MG63 (cell line): ENCODE measurements around the gene MATN4. TPM values are rescaled to one million over a fixed set of nuclear protein-coding genes. Genes with fewer than 3 reads are reported as not detected.

Experiments
- DNase-seq: peaks from one replicate; pipeline ENCODE4 v3.0.0-alpha.2; 2020
- H3K27me3 ChIP-seq: fragments of 250-450 bp; sonication (Bioruptor Pico); 2 replicates; pipeline ENCODE4 v1.5.1; 2020; ENCODE audit warnings: mild to moderate bottlenecking, moderate library complexity
- H3K36me3 ChIP-seq: fragments of 250-450 bp; sonication (Bioruptor Pico); 2 replicates; pipeline ENCODE4 v1.5.1; 2020; ENCODE audit warnings: mild to moderate bottlenecking, moderate library complexity
- H3K4me3 ChIP-seq: fragments of 250-450 bp; sonication (Bioruptor Pico); 2 replicates; pipeline ENCODE4 v1.5.1; 2020; ENCODE audit warnings: mild to moderate bottlenecking, moderate library complexity
- H3K9me3 ChIP-seq: fragments of 250-450 bp; sonication (Bioruptor Pico); 2 replicates; pipeline ENCODE4 v1.5.1; 2020; ENCODE audit warnings: mild to moderate bottlenecking, moderate library complexity
- total RNA-seq: library from RNA; depleted of rRNA; stranded (reverse); fragments of >200 nt; shearing (Covaris generic); gene quantifications from 2 replicates; pipeline ENCODE4 v1.2.3, GENCODE V29; 2014; ENCODE audit warnings: low replicate concordance; rRNA removed

MATN4 gene
- total RNA-seq, 1 experiment from 2014 or later, result not detected

GRCh38 chr20:45251884-45252560, 56.1 kb downstream of the MATN4 start:
- DNase-seq, result no peak
- Histone ChIP-seq H3K27me3 (no peaks in the 10 kb centered on the region), H3K4me3 (no peak overlapping the region), H3K36me3 (no peaks in the 10 kb centered on the region), H3K9me3 (no peaks in the 10 kb centered on the region)

DNA sequence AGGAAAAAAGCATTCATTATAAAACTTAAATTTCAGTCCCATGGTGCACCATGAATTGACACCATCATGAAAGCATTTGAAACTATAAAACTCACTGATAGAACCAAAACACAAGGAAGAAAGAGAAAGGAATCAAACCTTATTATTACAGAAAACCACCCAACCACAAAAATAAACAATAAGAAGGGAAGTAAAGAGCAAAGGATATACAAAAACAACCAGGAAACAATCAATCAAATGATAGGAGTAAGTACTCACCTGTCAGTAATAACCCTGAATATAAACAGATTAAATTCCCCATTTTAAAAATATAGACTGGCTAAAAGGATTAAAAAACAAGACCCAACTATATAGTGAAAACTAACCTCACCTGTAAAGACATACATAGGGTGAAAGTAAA, 59.5 kb downstream of the MATN4 start:
- no peak for DNase-seq
- Histone ChIP-seq H3K4me3 (no peak overlapping the region), H3K27me3 (peaks cover 12% of the 10 kb centered on the region)

DNA sequence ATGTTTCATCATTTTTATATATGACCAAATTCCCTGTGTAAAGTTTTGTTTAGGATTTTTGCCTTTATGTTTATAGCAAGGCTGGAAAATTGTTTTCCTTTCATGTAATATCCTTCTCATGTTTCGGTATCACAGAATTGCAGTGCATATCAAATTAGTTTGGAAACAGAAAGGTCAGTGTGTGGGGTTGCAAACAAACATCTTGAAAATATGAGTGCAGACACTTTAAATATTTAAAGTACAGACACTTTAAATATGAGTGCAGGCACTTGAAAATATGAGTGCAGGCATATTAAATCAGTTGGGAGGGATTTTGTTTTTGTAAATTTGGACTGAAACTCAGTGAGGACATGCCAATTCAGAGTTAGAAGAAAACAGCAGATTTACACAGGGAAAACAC, 60.2 kb downstream of the MATN4 start:
- peaks cover 12% of the 10 kb centered on the region for H3K27me3 ChIP-seq
- no peak overlapping the region for H3K4me3 ChIP-seq
- no peaks in the 10 kb centered on the region for H3K9me3 ChIP-seq
- no peak for DNase-seq
- H3K36me3 ChIP-seq, result no peaks in the 10 kb centered on the region

More for the DNA sequence above, 59.5 kb downstream of the MATN4 start:
- H3K9me3 ChIP-seq, result no peaks in the 10 kb centered on the region
- no peaks in the 10 kb centered on the region for H3K36me3 ChIP-seq

- H3K27me3 ChIP-seq, result peaks cover 14% of the 10 kb centered on the region
- no peak for DNase-seq
- H3K9me3 ChIP-seq, result no peaks in the 10 kb centered on the region
- H3K36me3 ChIP-seq, result no peaks in the 10 kb centered on the region
- no peak overlapping the region for H3K4me3 ChIP-seq
These were observed 62.0 kb downstream of the MATN4 start for GRCh38 chr20:45246109-45246508.

Other genes starting within 250 kb of the MATN4 start
- 0.05 and 0.30 TPM in 2 replicates for gene KCNS1, start 207.2 kb downstream of the MATN4 start, total RNA-seq
- gene WFDC5, start 193.1 kb downstream of the MATN4 start, total RNA-seq, result not detected in 2 replicates
- not detected in 2 replicates for gene WFDC12, start 183.8 kb downstream of the MATN4 start, total RNA-seq
- not detected in 2 replicates for gene PI3, start 133.4 kb downstream of the MATN4 start, total RNA-seq
- gene SEMG1, start 101.3 kb downstream of the MATN4 start, total RNA-seq, result not detected in 2 replicates
- not detected in 2 replicates for gene SEMG2, start 86.9 kb downstream of the MATN4 start, total RNA-seq
- gene SLPI, start 53.7 kb downstream of the MATN4 start, total RNA-seq, result 25.7 and 52.2 TPM in 2 replicates
- not detected in 2 replicates for gene RBPJL, start 1.5 kb downstream of the MATN4 start, total RNA-seq
- gene SDC4, start 40.1 kb upstream of the MATN4 start, total RNA-seq, result 204 and 214 TPM in 2 replicates
- 24.5 and 32.3 TPM in 2 replicates for gene SYS1, start 54.9 kb upstream of the MATN4 start, total RNA-seq
- gene TP53TG5, start 70.0 kb upstream of the MATN4 start, total RNA-seq, result not detected in 2 replicates
- 17.6 and 25.0 TPM in 2 replicates for gene DBNDD2, start 100.0 kb upstream of the MATN4 start, total RNA-seq
- gene PIGT, start 107.8 kb upstream of the MATN4 start, total RNA-seq, result 35.6 and 66.5 TPM in 2 replicates
- not detected in 2 replicates for gene WFDC2, start 161.5 kb upstream of the MATN4 start, total RNA-seq
- gene SPINT3, start 207.3 kb upstream of the MATN4 start, total RNA-seq, result not detected in 2 replicates
- gene WFDC6, start 231.2 kb upstream of the MATN4 start, total RNA-seq, result not detected in 2 replicates
- gene EPPIN, start 239.1 kb upstream of the MATN4 start, total RNA-seq, result not detected in 2 replicates